Iris pigment epithelial cell (primary cell): ENCODE results near the gene DDX49.

Experiments
- DNase-seq: peaks from one replicate; pipeline ENCODE4 v3.0.0-alpha.2; 2011; ENCODE audit warnings: low read depth

DDX49 gene

DNA sequence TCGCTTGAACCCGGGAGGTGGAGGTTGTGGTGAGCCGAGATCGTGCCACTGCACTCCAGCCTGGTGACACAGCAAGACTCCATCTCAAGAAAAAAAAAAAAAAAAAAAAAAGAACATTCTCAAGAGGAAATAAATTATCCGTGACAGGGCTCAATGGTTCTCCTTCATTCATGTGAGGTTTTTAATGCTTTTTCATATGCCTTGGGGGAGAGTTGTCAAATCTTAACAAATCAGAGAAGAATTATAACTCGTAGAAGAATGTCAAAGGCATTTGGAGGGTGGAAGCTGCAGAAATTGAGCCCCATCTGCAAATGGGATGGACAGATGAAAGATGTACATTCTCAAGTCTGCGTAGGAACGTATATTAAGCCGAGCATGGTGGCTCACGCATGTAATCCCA is 56.4 kb downstream of the DDX49 start:
- DNase-seq: no peak
